ENCODE results near the gene SGSM1.
A peak's percentile ranks its signal among the peaks of the same experiment; 100 is the strongest.

The SGSM1 gene

GRCh38 chr22:24930678-24931077, 124.7 kb downstream of the SGSM1 start:
- peaks cover 21% of the 10 kb centered on the region for H3K27me3 Mint-ChIP-seq
- H3K36me3 Mint-ChIP-seq (ENCODE audit: low read depth), result no peaks in the 10 kb centered on the region

GRCh38 chr22:24935771-24936483, 129.9 kb downstream of the SGSM1 start:
- Mint-ChIP-seq H3K27me3 (peaks cover 14% of the 10 kb centered on the region), H3K9me3 (no peaks in the 10 kb centered on the region), H3K4me1 (ENCODE audit: low read depth) (no peaks in the 10 kb centered on the region), H3K4me3 (no peak overlapping the region), H3K27ac (no peak overlapping the region), H3K36me3 (ENCODE audit: low read depth) (no peaks in the 10 kb centered on the region)
- no peak for DNase-seq

More at GRCh38 chr22:24930678-24931077, 124.7 kb downstream of the SGSM1 start:
- Mint-ChIP-seq H3K27ac (no peak overlapping the region), H3K4me3 (no peak overlapping the region), H3K4me1 (ENCODE audit: low read depth) (peaks cover 2% of the 10 kb centered on the region), H3K9me3 (no peaks in the 10 kb centered on the region)
- no peak for DNase-seq

DNA sequence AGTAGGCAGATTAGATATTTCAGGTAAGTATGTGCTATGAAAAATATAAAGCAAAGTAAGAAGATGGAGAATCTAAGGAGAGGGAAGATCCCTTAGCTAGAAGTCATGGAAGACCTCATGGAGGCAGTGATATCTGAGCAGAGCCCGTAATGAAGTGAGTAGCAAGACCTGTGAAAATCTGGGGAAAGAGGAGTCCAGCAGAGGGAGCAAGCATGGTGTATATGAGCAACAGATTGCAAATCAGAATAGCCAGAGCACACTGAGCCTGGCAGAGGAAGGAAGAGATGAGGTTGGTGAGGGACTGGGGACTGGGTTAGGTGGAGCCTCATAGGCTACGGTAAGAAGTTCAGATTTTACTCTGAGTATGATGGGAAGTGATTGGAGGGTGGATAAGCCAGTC, 131.1 kb downstream of the SGSM1 start:
- no peak overlapping the region for H3K4me3 Mint-ChIP-seq
- no peak for DNase-seq
- H3K4me1 Mint-ChIP-seq (ENCODE audit: low read depth), result no peaks in the 10 kb centered on the region
- peaks cover 7% of the 10 kb centered on the region for H3K27me3 Mint-ChIP-seq
- no peak overlapping the region for H3K27ac Mint-ChIP-seq
- no peaks in the 10 kb centered on the region for H3K36me3 Mint-ChIP-seq (ENCODE audit: low read depth)
- H3K9me3 Mint-ChIP-seq, result no peaks in the 10 kb centered on the region

GRCh38 chr22:24938741-24939341, 132.8 kb downstream of the SGSM1 start:
- DNase-seq, result peak; percentile 47
- H3K36me3 Mint-ChIP-seq (ENCODE audit: low read depth), result no peaks in the 10 kb centered on the region
- no peak overlapping the region for H3K27ac Mint-ChIP-seq
- H3K4me1 Mint-ChIP-seq (ENCODE audit: low read depth), result no peaks in the 10 kb centered on the region
- H3K27me3 Mint-ChIP-seq, result peaks cover 9% of the 10 kb centered on the region
- H3K4me3 Mint-ChIP-seq, result no peak overlapping the region
- H3K9me3 Mint-ChIP-seq, result no peaks in the 10 kb centered on the region

DNA sequence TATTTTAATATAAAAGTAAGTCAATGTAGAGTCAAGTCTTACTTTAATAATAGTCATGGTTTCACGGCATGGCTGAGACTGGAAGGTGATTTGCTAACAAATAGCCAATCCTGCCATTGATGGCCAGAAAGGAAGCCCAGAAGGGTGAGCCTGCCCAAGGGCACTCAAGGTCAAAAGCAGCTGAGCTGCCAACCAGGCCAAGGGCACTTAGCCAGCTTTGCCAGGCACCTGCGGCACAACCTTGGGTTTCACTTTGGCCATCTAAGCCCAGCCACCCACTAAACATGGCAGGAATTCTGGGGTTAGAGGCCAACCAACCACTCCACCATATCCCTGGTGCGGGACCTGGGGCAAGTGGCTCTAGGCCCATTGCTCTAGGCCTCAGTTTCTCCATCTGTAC, 136.3 kb downstream of the SGSM1 start:
- DNase-seq, result no peak
- no peaks in the 10 kb centered on the region for H3K9me3 Mint-ChIP-seq
- H3K27me3 Mint-ChIP-seq, result peaks cover 32% of the 10 kb centered on the region
- H3K36me3 Mint-ChIP-seq (ENCODE audit: low read depth), result no peaks in the 10 kb centered on the region
- H3K4me1 Mint-ChIP-seq (ENCODE audit: low read depth), result no peaks in the 10 kb centered on the region
- H3K27ac Mint-ChIP-seq, result no peak overlapping the region
- no peak overlapping the region for H3K4me3 Mint-ChIP-seq

GRCh38 chr22:24944217-24944937, 138.4 kb downstream of the SGSM1 start:
- Mint-ChIP-seq H3K9me3 (no peaks in the 10 kb centered on the region), H3K27me3 (peaks cover 45% of the 10 kb centered on the region), H3K27ac (no peak overlapping the region), H3K4me3 (no peak overlapping the region), H3K36me3 (ENCODE audit: low read depth) (no peaks in the 10 kb centered on the region), H3K4me1 (ENCODE audit: low read depth) (no peaks in the 10 kb centered on the region)
- no peak for DNase-seq

GRCh38 chr22:24945430-24945829, 139.4 kb downstream of the SGSM1 start:
- no peaks in the 10 kb centered on the region for H3K4me1 Mint-ChIP-seq (ENCODE audit: low read depth)
- H3K9me3 Mint-ChIP-seq, result no peaks in the 10 kb centered on the region
- peaks cover 54% of the 10 kb centered on the region for H3K27me3 Mint-ChIP-seq
- DNase-seq, result no peak
- no peak overlapping the region for H3K4me3 Mint-ChIP-seq
- H3K36me3 Mint-ChIP-seq (ENCODE audit: low read depth), result no peaks in the 10 kb centered on the region
- H3K27ac Mint-ChIP-seq, result no peak overlapping the region

DNA sequence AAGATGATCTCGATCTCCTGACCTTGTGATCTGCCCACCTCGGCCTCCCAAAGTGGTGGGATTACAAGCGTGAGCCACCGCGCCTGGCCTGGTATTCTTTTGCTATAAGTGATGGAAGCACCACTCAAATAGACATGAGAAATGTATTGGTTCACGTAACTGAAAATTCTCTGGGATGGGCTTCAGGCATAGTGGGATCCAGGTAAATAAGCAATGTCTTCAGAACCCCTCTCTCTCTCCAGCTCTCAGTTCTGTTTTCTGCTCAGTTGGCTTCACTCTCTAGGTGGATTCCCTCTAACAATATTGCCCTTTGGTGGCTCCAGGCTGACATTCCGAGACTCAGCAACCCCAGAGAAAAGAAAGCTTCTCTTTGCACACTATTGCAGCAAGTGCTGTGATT, 141.4 kb downstream of the SGSM1 start:
- Mint-ChIP-seq H3K9me3 (no peaks in the 10 kb centered on the region), H3K27me3 (peaks cover 70% of the 10 kb centered on the region), H3K27ac (no peak overlapping the region), H3K36me3 (ENCODE audit: low read depth) (no peaks in the 10 kb centered on the region), H3K4me3 (no peak overlapping the region), H3K4me1 (ENCODE audit: low read depth) (peaks cover 7% of the 10 kb centered on the region)
- no peak for DNase-seq

GRCh38 chr22:24947881-24948280, 141.9 kb downstream of the SGSM1 start:
- Mint-ChIP-seq H3K9me3 (no peaks in the 10 kb centered on the region), H3K36me3 (ENCODE audit: low read depth) (no peaks in the 10 kb centered on the region), H3K27ac (no peak overlapping the region), H3K4me1 (ENCODE audit: low read depth) (peaks cover 8% of the 10 kb centered on the region), H3K27me3 (peaks cover 69% of the 10 kb centered on the region), H3K4me3 (no peak overlapping the region)
- DNase-seq, result no peak

DNA sequence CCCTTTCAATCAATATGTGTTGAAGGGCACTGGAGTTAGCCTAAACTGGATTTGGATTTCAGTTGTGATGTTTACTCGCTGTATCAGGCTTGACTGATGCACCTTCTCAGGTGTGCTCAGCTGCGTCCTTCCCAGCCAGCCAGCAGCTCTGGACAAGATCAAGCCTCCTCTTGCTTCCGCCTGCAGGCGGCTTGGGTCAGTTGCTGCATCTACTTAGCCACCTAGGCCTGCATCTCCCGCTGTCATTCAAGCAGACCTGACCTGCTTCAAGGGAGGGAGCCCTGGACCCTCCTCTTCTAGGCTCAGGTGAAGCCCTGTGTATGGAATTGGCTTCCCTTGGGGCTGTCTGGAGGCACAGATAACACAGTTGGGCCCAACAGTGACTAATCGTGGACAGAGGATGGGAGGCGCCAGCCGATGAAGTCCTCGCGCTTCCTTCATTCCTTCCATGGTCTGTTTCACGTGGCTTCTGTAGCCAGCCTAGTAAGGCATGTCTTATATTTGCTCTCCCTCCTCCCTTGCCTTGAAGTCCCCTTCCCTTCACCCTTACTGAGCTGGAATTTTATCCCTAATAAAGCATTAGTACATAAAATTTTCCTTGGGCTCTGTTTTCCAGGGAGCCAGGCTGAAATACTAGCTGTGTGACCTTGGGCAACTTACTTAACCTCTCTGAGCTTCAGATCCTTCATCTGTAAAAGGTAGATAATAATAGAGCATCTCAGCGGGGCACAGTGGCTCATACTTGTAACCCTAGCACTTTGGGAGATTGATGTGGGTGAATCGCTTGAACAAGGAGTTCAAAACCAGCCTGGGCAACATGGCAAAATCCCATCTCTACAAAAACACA, 142.6 kb downstream of the SGSM1 start:
- no peak overlapping the region for H3K27ac Mint-ChIP-seq
- H3K36me3 Mint-ChIP-seq (ENCODE audit: low read depth), result no peaks in the 10 kb centered on the region
- peaks cover 12% of the 10 kb centered on the region for H3K4me1 Mint-ChIP-seq (ENCODE audit: low read depth)
- DNase-seq, result no peak
- H3K9me3 Mint-ChIP-seq, result no peaks in the 10 kb centered on the region
- H3K4me3 Mint-ChIP-seq, result no peak overlapping the region
- peaks cover 74% of the 10 kb centered on the region for H3K27me3 Mint-ChIP-seq

GRCh38 chr22:24950272-24950902, 144.4 kb downstream of the SGSM1 start:
- Mint-ChIP-seq H3K4me3 (no peak overlapping the region), H3K27me3 (peaks cover 77% of the 10 kb centered on the region), H3K9me3 (no peaks in the 10 kb centered on the region), H3K27ac (no peak overlapping the region), H3K4me1 (ENCODE audit: low read depth) (peaks cover 14% of the 10 kb centered on the region), H3K36me3 (ENCODE audit: low read depth) (no peaks in the 10 kb centered on the region)
- DNase-seq, result no peak

- H3K27me3 Mint-ChIP-seq, result peaks cover 69% of the 10 kb centered on the region
- H3K27ac Mint-ChIP-seq, result peak within 1 kb of the TSS; percentile 73
- H3K4me3 Mint-ChIP-seq, result peak within 1 kb of the TSS; percentile 79
Observed at GRCh38 chr22:24951942-24952836, 146.2 kb downstream of the SGSM1 start, which contains the start of gene KIAA1671. KIAA1671 (plus strand) TSS chr22:24952716; CDS start chr22:25028000, 75,284 bp downstream.

GRCh38 chr22:24952837-24953383, 146.9 kb downstream of the SGSM1 start:
- no peak for DNase-seq
- Mint-ChIP-seq H3K36me3 (ENCODE audit: low read depth) (no peaks in the 10 kb centered on the region), H3K4me1 (ENCODE audit: low read depth) (peaks cover 14% of the 10 kb centered on the region), H3K27me3 (peaks cover 62% of the 10 kb centered on the region), H3K4me3 (peak overlapping the region; percentile 62), H3K9me3 (no peaks in the 10 kb centered on the region), H3K27ac (no peak overlapping the region)

More at GRCh38 chr22:24951942-24952836, 146.2 kb downstream of the SGSM1 start, which contains the start of gene KIAA1671:
- Mint-ChIP-seq H3K9me3 (no peaks in the 10 kb centered on the region), H3K4me1 (ENCODE audit: low read depth) (peaks cover 14% of the 10 kb centered on the region), H3K36me3 (ENCODE audit: low read depth) (no peaks in the 10 kb centered on the region)
- DNase-seq, result peak; percentile 94
